Dedifferentiated amniotic fluid mesenchymal stem cell (primary cell): ENCODE data around the gene PLCB4.

Experiments
- DNase-seq: peaks from one replicate; pipeline ENCODE4 v3.0.0-alpha.2; 2016; ENCODE audit errors: extremely low spot score

The PLCB4 gene

DNA sequence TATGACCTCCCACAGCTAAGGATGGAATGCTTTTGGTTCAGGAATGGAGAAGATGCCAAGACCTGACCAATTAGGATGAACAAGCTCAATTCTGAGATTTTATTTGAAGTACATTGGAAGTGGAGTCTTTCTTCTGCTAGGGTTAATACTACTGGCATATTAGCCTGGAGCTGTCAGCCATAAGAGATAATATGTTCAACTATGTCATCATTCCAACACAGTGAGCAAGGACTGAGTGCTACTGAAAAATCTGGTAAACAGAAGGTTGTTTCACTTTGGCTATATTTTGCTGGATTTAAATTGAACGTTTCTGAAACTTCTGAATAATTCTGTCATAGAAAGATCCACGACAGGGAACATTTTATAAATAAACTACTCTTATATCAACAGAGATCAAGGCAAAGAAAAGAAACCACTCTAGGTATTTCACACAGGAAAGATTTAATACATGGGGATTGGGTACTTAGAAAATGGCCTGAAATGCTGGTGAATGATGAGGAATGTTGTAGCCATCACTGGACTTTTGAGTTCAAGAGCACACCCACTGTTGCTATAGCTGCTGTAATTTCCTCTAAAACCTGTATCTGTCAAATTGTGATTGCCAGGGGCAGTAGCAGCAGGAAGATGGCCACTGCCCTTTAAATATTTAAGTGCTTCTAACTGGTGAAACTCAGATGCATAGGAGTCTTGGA, 200.5 kb downstream of the PLCB4 start:
- DNase-seq = peak; percentile 49

DNA sequence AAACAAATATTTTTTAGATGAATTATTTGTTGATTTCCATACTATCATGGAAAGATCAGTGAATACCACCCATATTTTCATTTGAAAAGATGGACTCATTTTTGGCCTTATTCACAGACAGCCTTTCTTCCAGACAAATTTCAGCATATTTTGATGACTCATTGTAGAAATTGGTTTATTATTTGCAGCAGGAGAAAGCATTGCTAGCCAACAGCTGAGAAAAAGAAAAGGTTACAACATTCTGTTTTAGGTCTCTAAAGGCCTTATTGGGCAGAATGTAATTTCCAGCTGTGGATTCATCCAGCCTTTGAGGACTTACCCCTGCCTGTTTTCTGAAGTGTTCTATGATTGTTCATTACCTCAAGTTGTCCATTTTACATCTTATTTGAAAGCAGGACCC, 201.9 kb downstream of the PLCB4 start:
- peak; percentile 89 for DNase-seq

DNA sequence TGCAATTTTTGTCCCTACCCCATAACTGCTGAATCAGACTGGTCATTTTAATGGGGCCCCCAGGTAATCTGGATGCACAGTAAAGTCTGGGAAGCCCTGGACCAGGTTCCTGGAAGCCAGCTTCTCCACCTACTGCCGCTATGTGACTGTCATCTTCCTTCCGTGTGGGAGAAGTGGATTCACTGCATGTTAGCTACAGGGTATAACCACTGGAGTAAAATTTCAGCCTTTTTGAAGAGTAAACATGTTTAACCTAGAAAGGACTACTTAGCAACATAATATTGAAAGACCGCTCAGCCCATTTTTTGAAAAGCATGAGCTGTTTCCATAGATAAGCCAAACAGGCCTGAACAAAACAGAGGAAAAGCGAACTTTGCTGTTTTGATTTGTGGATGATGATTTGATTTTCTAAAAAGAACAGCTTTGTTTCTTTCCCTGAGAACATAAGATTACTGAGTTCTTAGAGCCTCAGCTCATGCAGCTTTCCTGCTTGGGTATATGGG, 208.1 kb downstream of the PLCB4 start:
- no peak for DNase-seq

DNA sequence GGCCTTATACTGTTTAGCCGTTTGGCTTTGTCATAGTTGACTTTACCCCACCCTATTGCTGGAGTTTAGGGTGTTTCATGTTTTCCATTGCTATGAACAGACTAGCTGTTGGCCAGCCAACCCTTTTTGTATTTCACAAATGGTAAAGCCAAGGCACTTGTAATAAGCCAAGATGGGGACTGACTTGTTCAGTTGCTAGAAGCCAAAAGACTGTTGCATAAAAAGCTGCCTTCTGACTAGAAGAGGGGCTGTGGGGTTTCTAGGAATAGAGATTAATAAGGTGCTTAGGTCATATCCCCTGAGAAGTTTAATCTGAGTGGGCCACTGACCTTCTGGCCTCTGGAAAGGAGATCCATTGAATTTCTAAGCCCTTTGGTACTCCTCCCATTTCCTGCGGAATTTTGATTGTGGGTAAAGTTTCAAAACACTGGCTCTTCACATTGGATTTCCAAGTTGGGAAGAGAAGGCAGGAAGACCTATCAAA, 211.1 kb downstream of the PLCB4 start:
- no peak for DNase-seq

- DNase-seq = peak; percentile 63
Observed at GRCh38 chr20:9280666-9281065, 211.8 kb downstream of the PLCB4 start.

DNA sequence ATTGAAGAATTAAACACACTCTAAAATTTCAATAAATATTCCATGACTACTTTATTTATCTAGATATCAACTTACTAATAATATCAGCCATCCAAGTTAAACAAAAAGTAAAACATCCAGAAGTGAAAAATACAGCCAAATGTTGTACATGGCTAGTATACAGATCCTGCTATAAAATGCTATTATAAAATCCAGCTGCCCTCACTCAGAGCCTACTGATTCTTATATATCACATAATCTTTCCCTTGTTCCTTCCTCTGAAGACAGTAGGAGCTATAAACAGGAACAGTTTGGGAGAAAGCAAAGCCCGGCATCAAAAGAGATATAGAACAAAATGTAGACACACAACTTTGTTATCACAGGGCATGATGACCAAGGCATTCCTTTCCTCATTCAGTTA, 212.9 kb downstream of the PLCB4 start:
- no peak for DNase-seq

DNA sequence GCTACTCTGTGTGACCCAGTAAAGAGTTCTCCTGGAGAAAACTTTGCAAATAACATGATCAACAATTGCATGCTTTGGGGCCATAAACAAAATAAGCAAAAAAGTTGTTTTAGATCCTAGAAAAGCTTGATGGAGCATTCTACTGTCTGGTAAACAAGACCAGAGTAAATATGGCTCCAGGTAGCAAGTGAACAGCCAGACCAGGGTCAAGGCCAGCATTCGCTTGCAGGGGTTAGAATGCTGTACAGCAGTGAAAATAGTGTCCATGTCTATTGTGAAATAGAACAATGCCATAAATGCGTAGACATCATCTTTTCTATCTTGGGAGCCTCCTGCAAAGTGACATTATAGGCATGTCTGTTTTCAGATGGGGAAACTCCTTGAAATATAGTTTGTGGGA, 216.7 kb downstream of the PLCB4 start:
- DNase-seq = no peak

GRCh38 chr20:9286501-9287461, 217.9 kb downstream of the PLCB4 start:
- no peak for DNase-seq

DNA sequence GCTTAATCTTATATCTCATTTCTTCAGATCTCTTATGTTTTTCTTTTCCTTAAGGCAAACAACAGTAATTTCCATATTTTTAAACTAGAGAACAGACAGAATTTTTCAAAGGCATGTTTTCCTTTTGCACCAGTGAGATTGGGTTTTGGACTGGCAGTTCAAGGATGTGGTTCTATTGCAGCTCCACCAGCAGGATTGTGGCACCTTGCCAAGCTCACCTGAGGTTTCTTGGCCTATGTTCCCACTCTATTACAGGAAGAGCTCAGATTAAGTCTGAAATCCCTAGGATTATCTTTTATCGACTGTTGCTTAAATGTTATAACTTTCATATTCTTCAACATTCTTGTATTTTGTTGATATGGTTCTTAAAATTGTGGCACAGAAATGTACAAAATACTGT, 218.9 kb downstream of the PLCB4 start:
- DNase-seq = no peak

- no peak for DNase-seq
Observed at GRCh38 chr20:9290331-9290730, 221.4 kb downstream of the PLCB4 start.

DNA sequence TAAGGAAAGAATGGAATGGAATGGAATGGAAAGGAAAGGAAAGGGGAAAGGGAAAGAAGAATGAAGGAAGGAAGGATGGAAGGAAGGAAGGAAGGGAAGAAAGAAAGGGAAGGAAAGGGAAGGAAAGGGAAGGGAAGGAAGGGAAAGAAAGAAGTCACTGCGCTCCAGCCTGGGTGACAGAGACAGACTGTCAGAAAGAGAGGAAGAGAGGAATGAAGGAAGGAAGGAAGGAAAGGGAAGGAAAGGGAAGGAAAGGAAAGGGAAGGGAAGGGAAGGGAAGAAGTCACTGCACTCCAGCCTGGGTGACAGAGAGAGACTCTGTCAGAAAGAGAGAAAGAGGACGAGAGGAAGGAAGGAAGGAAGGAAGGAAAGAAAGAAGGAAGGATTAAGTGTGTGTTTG, 224.3 kb downstream of the PLCB4 start:
- no peak for DNase-seq

DNA sequence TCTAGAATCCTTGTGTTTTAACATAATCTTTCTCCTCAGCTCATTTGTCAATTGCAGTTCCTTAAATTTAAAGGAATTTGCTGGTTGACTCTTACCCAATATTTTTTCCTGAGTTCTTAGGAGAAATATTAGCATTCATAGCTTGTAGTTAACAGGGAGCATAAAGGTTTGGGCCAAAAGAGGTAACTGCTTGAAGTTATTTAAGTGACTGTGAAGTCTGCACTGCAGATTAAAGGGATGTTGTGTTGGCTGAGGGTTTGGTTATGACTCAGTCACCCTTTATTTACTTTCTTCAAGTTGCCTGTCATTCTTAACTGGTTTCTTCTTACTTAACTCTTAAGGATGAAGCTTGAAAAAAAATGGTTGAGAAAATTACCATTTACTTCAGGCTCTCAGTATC, 225.2 kb downstream of the PLCB4 start:
- DNase-seq = peak; percentile 40

DNA sequence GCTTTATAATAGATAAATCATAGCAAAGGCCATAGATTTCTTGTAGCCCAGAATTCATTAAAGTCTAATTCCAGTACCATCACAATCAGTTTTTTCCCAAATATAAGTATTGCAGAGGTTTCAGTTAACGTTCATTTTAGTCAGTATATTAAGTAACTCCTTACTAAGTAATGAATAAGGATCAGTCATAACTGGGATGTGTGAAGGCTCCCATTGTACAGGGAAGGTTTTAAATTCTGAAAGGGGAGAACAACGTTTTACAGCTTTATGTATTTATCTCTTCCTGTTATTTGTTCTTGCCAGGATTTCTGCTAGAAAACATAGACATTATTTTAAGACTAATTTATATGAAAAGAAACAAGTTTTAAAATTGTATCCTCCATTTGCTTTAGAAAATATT, 230.0 kb downstream of the PLCB4 start:
- DNase-seq = no peak

DNA sequence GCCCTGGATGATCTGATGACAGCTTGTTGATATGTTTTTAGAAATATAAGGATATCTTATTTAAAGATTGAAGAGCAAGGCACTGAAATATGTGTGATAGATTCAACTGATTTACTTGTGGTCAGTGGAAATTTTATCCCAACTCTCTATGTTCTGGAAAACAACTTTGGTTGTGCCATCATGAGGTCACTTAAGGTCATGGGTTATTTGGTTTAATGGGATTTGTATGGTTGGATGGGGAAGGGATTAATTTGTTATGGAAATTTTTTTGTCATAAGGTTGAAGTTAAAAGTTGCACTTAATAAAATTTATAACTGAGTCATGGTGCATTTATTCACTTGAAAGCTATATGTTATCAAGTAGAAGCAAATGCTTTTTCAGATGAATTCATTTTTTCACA, 231.2 kb downstream of the PLCB4 start:
- no peak for DNase-seq

DNA sequence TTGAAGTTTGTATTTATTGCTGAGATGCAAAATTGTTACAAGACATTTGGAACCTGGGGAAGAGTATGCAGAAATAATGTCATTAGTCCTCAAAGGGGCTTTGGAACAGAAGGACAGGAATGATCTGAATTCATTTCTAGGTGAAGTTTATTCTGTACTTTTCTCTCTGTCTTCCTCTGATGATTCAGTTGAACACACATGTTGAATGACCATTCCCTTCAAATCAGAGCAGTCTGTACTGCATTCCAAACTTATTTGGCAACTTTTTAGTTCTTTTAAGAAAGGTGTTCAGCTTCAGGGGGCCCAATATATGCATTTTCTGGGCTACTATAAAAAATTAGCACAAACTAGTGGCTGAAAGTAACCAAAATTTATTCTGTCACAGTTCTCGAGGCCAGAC, 231.6 kb downstream of the PLCB4 start:
- no peak for DNase-seq

DNA sequence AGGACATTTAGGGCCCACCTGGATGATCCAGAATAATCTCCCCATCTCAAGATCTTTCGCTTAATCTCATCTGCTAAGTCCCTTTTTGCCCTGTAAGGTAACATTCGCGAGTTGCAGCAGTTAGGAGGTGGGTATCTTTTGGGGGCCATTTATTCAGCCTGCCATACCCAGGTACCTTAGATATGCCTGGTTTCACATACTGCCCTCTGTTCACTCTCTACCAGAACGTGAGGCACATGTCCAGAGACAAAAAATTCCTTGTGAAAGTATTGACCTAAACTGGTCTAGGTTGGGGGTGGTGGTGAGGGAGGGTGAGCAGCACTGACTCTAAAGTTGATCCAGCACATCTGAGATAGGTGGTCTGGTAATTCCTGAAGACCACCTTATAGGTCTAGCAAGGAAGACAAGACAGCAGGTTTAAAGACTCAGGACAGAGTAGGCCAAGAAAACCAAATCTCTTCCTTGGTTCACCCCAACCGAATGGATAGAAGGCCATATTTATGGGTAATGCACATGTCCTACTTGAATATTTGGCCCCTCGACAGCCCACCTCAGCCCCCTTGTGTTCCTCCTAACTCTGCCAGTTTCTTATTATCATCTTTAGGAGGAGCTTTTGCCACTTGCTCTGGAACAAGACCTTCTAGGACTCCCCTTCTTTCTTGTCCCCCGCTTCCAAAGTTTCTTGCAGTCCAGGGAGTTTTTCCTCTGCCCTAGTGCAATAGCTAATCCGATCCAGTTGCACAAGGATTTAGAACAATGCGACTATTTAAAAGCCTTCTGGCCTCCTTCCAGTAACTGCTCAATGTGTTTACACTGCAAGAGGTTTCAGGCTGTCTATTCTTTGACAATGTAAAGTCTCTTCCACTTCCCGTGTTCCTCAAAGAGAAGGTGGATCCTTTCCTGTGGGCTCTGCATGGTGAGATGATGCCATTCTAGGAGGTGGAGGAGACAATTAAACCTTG, 232.5 kb downstream of the PLCB4 start:
- peak; percentile 59 for DNase-seq

- no peak for DNase-seq
Observed at GRCh38 chr20:9302091-9302462, 233.2 kb downstream of the PLCB4 start.

DNA sequence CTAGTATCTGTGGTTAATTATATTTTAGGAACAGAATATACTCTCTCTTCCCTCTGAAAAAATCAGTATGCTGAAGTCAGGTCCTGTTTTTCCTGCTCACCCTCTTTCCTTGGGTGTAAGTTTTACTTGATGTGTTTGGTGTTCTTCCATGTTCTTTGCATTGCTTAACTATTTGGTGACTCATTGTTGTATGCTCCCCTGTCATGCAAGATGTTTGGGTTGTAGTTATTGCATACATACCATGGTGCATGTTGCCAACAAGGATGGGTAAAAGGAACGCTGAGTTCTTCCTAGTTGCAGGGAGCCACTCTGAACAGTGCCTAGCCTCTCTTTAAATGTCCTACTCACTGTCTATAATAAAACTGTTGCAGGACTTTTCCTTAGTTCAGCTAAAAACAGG, 237.6 kb downstream of the PLCB4 start:
- peak; percentile 47 for DNase-seq

DNA sequence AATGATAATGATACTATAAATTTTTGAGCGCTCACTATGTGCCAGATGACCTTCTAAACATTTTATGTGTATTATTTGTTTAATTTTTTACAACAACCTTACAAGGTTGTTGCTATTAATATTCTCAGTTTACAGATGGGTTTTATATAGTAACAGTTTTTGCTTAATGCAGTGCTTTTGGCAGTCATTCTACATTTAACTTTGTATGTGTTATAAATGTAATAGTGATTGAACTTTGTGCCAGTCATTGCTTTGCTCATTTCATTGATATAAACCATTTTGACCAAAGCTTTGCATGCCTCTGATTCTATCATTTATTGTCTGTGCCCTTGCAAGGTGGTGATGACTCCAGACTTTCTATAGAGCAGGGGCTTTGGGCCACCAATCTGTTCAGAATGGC, 239.2 kb downstream of the PLCB4 start:
- DNase-seq = no peak

GRCh38 chr20:9311132-9311531, 242.2 kb downstream of the PLCB4 start:
- DNase-seq = no peak

- DNase-seq = no peak
Observed at GRCh38 chr20:9319687-9320384, 250.9 kb downstream of the PLCB4 start.
